ENCODE data around the gene TUBB2B.
"Not testable (repeated sequence)": the region's sequence is repeated elsewhere in the genome, so short reads cannot be mapped to it uniquely, and the experiment has no call there.

TUBB2B gene

DNA sequence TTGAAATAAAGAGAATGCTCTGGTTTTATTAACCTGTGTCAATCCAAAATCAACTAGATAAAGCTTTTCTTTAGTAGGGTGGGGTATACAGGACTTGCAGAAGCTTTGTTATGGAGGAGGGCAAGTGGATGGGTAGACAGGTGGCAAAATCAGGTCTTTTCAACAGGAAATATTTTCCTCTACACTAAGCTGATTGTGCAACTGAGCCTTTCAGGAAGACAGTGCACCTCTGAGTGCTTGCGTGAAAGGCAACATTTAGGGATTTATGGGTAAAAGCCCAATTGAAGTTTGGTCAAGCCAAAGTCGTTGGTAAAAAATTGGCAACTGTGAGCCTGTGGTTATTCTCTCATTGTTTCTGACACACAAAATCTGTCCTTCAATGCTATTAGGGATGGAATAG lies 46.3 kb downstream of the TUBB2B start:
- ChIA-PET CTCF (interaction anchor here (0.6 kb wide), 1 partner anchor 25 kb away, joined by 3 read pairs; no protein-coding TSS in a partner anchor), POLR2A (no interaction called here)
- no peak for TF ChIP-seq FOXK2 (IDR thresholded peaks at IDR 0.05)
- TF ChIP-seq SP1 (IDR thresholded peaks at IDR 0.05): no peak
- no peak for TF ChIP-seq ELF4 (IDR thresholded peaks at IDR 0.05)
- no peak for TF ChIP-seq ARNT (IDR thresholded peaks at IDR 0.05)
- TF ChIP-seq ZNF384 (IDR thresholded peaks at IDR 0.05): no peak
- no peak for TF ChIP-seq BHLHE40 (IDR thresholded peaks at IDR 0.05; ENCODE audit: borderline replicate concordance)
- no peak for TF ChIP-seq TARDBP (IDR thresholded peaks at IDR 0.05)
- TF ChIP-seq, protein P1, sequence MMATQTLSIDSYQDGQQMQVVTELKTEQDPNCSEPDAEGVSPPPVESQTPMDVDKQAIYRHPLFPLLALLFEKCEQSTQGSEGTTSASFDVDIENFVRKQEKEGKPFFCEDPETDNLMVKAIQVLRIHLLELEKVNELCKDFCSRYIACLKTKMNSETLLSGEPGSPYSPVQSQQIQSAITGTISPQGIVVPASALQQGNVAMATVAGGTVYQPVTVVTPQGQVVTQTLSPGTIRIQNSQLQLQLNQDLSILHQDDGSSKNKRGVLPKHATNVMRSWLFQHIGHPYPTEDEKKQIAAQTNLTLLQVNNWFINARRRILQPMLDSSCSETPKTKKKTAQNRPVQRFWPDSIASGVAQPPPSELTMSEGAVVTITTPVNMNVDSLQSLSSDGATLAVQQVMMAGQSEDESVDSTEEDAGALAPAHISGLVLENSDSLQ (IDR thresholded peaks at IDR 0.05): no peak
- no peak for TF ChIP-seq FOXM1 (IDR thresholded peaks at IDR 0.05; ENCODE audit: borderline replicate concordance)
- no peak for TF ChIP-seq LEF1 (IDR thresholded peaks at IDR 0.05; ENCODE audit: borderline replicate concordance)
- no peak for TF ChIP-seq HDGF (IDR thresholded peaks at IDR 0.05; ENCODE audit: borderline replicate concordance)
- no peak for TF ChIP-seq FOXA1 (IDR thresholded peaks at IDR 0.05)
- no peak for TF ChIP-seq SUZ12 (IDR thresholded peaks at IDR 0.05)
- DNase-seq (ENCODE audit: extremely low spot score): no peak

DNA sequence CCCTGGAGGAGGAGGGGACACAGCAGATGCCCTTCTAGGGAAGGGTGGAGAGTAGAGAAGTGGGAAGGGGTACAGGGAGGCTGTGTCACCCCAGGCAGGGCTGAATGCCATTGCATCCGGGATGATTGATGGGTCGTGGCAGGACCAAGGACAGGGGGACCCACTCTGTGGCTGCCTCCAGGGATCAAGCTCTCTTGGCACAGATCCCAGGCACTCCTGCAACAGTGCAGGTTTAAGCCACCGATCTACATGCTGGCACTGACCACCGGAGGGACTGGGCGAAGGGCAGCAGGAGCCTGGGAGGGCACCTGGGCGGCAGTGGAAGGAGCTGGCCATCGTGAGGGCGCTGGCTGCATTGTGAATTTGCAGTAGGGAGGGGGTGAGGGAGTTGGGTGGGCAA lies 47.5 kb downstream of the TUBB2B start:
- DNase-seq (ENCODE audit: extremely low spot score); CTCF ChIA-PET; POLR2A ChIA-PET: not testable (repeated sequence)

DNA sequence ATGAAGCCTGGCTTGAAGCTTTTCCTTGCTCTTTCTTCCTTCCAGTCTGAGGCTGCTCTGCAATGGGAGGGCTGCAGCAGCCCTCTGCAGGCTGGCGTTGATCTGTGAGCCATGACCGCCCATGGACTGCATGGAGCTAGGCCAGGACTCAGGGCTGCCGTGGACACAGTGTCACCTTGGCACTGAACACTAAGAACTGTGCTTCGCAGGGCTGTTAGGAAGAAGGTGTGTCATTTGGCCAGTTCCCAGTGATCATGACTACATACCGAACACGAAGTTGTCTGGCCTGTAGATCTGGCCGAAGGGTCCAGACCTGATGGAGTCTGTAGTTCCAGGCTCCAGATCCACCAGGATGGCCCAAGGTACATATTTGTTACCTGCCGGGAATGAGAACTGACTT lies 48.8 kb downstream of the TUBB2B start:
- CTCF ChIA-PET; DNase-seq (ENCODE audit: extremely low spot score); POLR2A ChIA-PET: not testable (repeated sequence)

DNA sequence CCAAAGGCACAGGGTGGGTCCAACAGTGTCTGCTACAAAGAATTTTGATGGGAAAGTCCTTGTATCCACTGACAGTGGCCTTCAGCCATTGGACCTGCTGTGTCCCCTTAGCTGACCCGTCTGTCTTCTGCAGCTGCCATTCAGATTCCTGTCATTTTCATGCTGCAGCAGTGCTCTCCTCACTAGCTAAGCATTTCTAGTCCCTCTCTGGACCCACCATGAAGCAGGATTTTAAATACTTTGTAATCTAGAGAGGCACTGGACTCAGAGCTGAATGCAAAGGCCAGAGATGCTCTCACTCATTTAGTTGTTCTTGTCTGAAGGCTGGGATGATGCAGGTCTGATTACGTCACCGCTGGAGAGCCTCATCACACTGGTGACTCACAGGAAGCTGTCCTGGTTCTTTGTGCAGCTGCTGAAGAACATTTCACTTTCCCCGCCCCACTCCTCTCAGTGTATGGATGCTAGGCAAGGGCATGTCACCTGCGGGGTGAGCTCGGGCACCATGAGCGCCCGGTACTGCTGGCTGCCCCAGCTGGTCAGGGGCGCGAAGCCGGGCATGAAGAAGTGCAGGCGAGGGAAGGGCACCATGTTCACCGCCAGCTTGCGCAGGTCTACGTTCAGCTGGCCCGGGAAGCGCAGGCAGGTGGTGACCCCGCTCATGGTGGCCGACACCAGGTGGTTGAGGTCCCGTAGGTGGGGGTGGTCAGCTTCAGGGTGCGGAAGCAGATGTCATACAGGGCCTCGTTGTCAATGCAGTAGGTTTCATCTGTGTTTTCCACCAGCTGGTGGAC lies 50.7 kb downstream of the TUBB2B start:
- no peak for TF ChIP-seq ARNT (IDR thresholded peaks at IDR 0.05)
- no peak for TF ChIP-seq SP1 (IDR thresholded peaks at IDR 0.05)
- no peak for TF ChIP-seq FOXK2 (IDR thresholded peaks at IDR 0.05)
- no peak for TF ChIP-seq FOXA1 (IDR thresholded peaks at IDR 0.05)
- TF ChIP-seq CTBP1 (IDR thresholded peaks at IDR 0.05; ENCODE audit: borderline replicate concordance): no peak
- CTCF ChIA-PET: interaction anchor here (1.6 kb wide), 1 partner anchor 20 kb away, joined by 3 read pairs; the partner anchor contains the start of gene TUBB2A
- POLR2A ChIA-PET: interaction anchor here (0.9 to 1.6 kb wide), 8 partner anchors 9 to 106 kb away, joined by 3 to 4 read pairs (median 3); partner anchors contain the start of gene TUBB2A
- peak; percentile 29 for DNase-seq (ENCODE audit: extremely low spot score)

DNA sequence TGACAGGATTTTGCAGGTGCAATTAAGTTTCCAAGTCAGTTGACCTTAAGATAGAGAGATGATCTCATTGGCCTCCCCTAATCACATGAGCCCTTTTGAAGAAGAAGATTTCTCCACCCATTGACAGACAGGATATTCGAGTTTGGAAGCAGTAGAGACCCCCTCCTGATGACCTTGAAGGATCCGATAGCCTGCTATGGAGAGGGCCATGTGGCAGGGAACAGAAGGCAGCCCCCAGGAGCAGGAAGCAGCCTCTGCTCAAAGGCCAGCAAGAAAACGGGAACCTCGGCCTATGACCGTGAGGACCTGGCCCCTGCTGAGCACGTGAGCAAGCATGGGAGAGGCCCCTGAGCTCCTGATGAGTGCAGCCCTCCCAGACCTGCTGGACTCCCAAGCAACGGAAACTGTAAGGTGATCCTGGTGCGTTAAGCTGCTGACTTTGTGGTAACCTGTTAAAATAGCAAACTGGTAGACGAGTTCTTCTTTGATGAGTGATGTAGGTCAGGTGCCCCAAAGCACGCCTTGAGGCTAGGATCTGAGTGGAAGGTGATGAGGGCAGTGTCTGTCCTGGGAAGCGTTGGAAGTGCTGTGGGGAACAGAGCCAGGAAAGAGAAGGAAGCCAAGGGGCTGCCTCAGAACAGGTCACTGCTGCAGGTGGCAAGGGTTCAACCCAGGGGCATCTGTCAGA lies 51.6 kb downstream of the TUBB2B start:
- DNase-seq (ENCODE audit: extremely low spot score): no peak
- no peak for TF ChIP-seq HDGF (IDR thresholded peaks at IDR 0.05; ENCODE audit: borderline replicate concordance)
- TF ChIP-seq SP1 (IDR thresholded peaks at IDR 0.05): no peak
- no peak for TF ChIP-seq FOXA1 (IDR thresholded peaks at IDR 0.05)
- no peak for TF ChIP-seq LEF1 (IDR thresholded peaks at IDR 0.05; ENCODE audit: borderline replicate concordance)
- TF ChIP-seq FOXM1 (IDR thresholded peaks at IDR 0.05; ENCODE audit: borderline replicate concordance): no peak
- no peak for TF ChIP-seq NFRKB (IDR thresholded peaks at IDR 0.05)
- no peak for TF ChIP-seq CTBP1 (IDR thresholded peaks at IDR 0.05; ENCODE audit: borderline replicate concordance)
- TF ChIP-seq SUZ12 (IDR thresholded peaks at IDR 0.05): no peak
- TF ChIP-seq ELF4 (IDR thresholded peaks at IDR 0.05): no peak
- no peak; the same call in 1 of the 2 replicates for TF ChIP-seq L3MBTL2 (conservative IDR thresholded peaks at IDR 0.05)
- TF ChIP-seq TARDBP (IDR thresholded peaks at IDR 0.05): no peak
- TF ChIP-seq BHLHE40 (IDR thresholded peaks at IDR 0.05; ENCODE audit: borderline replicate concordance): no peak
- TF ChIP-seq ZNF384 (IDR thresholded peaks at IDR 0.05): no peak
- TF ChIP-seq FOXK2 (IDR thresholded peaks at IDR 0.05): no peak
- TF ChIP-seq ARNT (IDR thresholded peaks at IDR 0.05): no peak
- TF ChIP-seq, protein P1 (IDR thresholded peaks at IDR 0.05): no peak
- ChIA-PET POLR2A (interaction anchor here (0.6 to 1.6 kb wide), 8 partner anchors 8 to 105 kb away, joined by 3 to 4 read pairs (median 3); partner anchors contain the start of gene TUBB2A), CTCF (interaction anchor here (1.6 kb wide), 1 partner anchor 19 kb away, joined by 3 read pairs; the partner anchor contains the start of gene TUBB2A)
